HL-60 (cell line): Measurements from ENCODE around the gene UBE2J2.

Experiments used
- DNase-seq, 2 experiments: peaks; one replicate each; pipeline ENCODE4 v3.0.0-alpha.2; 2010 to 2020; ENCODE audit warnings: low read depth in 1 of 2, low spot score in 1 of 2
- H3K27ac ChIP-seq: fragments of 250-450 bp; sonication (Bioruptor Pico); replicated peaks from 2 replicates; pipeline ENCODE4 v1.5.1; 2020; ENCODE audit warnings: mild to moderate bottlenecking, moderate library complexity
- H3K27me3 ChIP-seq: fragments of 250-450 bp; sonication (Bioruptor Pico); 2 replicates; pipeline ENCODE4 v1.5.1; 2021; ENCODE audit warnings: mild to moderate bottlenecking, moderate library complexity; ENCODE audit not compliant: insufficient read depth, poor library complexity, severe bottlenecking
- H3K4me3 ChIP-seq: replicated peaks from 2 replicates; pipeline ENCODE4 v1.5.1; 2011; ENCODE audit warnings: mild to moderate bottlenecking, control low read depth, low read length; ENCODE audit not compliant: insufficient read depth
- CTCF ChIP-seq: IDR thresholded peaks from one replicate; pipeline ENCODE4 v1.5.1; 2011; ENCODE audit warnings: low read length, control low read depth, inconsistent platforms; ENCODE audit not compliant: insufficient read depth
- GABPA ChIP-seq: IDR thresholded peaks from 2 replicates; pipeline ENCODE4 v1.6.1; 2012; ENCODE audit warnings: low read depth
- POLR2AphosphoS5 ChIP-seq: IDR thresholded peaks from 2 replicates; pipeline ENCODE4 v1.6.1; 2012; ENCODE audit warnings: low read depth
- REST ChIP-seq: IDR thresholded peaks from 2 replicates; pipeline ENCODE4 v1.6.1; 2012; ENCODE audit warnings: low read depth; ENCODE audit not compliant: insufficient replicate concordance
- SPI1 ChIP-seq: IDR thresholded peaks from 2 replicates; pipeline ENCODE4 v1.6.1; 2012; ENCODE audit warnings: low read depth, mild to moderate bottlenecking, borderline replicate concordance

UBE2J2 gene

GRCh38 chr1:1298861-1299685 is 25.4 kb upstream of the UBE2J2 start:
- no peak overlapping the region for H3K27ac ChIP-seq
- no peak for DNase-seq
- no peak for TF ChIP-seq CTCF
- peak; percentile 92 for TF ChIP-seq REST
- no peaks in the 10 kb centered on the region for H3K27me3 ChIP-seq
- no peak overlapping the region for H3K4me3 ChIP-seq

- TF ChIP-seq GABPA (no peak), SPI1 (no peak), REST (no peak), CTCF (no peak), POLR2AphosphoS5 (no peak)
- DNase-seq, result no peak
- Histone ChIP-seq H3K27me3 (no peaks in the 10 kb centered on the region), H3K4me3 (no peak overlapping the region), H3K27ac (no peak overlapping the region)
Observed at GRCh38 chr1:1297802-1298424, 24.3 kb upstream of the UBE2J2 start.

GRCh38 chr1:1296070-1297061 is 22.7 kb upstream of the UBE2J2 start:
- Histone ChIP-seq H3K27me3 (no peaks in the 10 kb centered on the region), H3K27ac (no peak overlapping the region), H3K4me3 (no peak overlapping the region)
- no peak for DNase-seq
- no peak for TF ChIP-seq POLR2AphosphoS5
- TF ChIP-seq GABPA, result no peak
- TF ChIP-seq CTCF, result no peak
- TF ChIP-seq SPI1, result no peak
- no peak for TF ChIP-seq REST
